ENCODE results near the gene STRA8.

STRA8 gene

GRCh38 chr7:135195156-135195555 lies 38.5 kb upstream of the STRA8 start:
- no peak overlapping the region for H3K4me3 ChIP-seq (ENCODE audit: control insufficient read depth, low read depth, low read length)
- TF ChIP-seq, protein P1, sequence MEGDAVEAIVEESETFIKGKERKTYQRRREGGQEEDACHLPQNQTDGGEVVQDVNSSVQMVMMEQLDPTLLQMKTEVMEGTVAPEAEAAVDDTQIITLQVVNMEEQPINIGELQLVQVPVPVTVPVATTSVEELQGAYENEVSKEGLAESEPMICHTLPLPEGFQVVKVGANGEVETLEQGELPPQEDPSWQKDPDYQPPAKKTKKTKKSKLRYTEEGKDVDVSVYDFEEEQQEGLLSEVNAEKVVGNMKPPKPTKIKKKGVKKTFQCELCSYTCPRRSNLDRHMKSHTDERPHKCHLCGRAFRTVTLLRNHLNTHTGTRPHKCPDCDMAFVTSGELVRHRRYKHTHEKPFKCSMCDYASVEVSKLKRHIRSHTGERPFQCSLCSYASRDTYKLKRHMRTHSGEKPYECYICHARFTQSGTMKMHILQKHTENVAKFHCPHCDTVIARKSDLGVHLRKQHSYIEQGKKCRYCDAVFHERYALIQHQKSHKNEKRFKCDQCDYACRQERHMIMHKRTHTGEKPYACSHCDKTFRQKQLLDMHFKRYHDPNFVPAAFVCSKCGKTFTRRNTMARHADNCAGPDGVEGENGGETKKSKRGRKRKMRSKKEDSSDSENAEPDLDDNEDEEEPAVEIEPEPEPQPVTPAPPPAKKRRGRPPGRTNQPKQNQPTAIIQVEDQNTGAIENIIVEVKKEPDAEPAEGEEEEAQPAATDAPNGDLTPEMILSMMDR (IDR thresholded peaks at IDR 0.05; ENCODE audit: control insufficient read depth, insufficient read depth, low read depth, low read length, missing control alignments) = no peak
- no peak for DNase-seq (ENCODE audit: low read depth)

DNA sequence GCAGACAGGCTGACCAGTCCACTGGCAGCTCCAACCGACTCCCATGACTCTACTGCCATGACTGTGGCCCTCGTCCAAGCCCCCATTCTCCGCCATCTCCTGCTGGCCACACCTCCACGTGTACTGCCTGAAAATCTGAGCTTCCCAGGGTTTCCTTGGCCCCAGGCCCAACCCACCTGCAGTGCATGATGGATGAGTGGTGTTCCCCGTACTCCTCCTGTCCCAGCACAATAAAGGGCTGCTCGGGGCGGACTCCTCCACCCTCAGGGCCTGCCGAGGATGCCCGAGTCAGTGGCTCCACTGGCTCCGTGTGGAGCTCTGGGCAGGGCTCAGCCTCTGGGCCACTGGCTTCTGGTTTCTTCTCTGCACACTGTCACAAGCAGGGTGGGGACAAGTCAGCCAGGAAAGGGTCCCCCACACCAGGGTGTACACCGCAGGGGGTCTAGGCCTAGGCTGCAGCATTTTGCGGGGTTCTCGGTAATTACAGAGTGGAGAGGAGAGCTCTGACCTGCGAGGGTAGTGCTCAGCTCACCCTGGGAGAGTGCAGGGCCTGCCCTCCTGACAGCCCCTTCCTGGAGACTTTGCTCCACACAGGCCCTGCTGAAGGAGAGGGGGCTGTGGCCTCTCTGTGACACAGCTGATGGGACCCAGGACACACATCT lies 37.5 kb upstream of the STRA8 start:
- no peak overlapping the region for H3K4me3 ChIP-seq (ENCODE audit: control insufficient read depth, low read depth, low read length)
- DNase-seq (ENCODE audit: low read depth) = no peak
- TF ChIP-seq, protein P1 (IDR thresholded peaks at IDR 0.05; ENCODE audit: control insufficient read depth, insufficient read depth, low read depth, low read length, missing control alignments) = no peak

- H3K4me3 ChIP-seq (ENCODE audit: control insufficient read depth, low read depth, low read length) = no peak overlapping the region
- TF ChIP-seq, protein P1 (IDR thresholded peaks at IDR 0.05; ENCODE audit: control insufficient read depth, insufficient read depth, low read depth, low read length, missing control alignments) = no peak
- no peak for DNase-seq (ENCODE audit: low read depth)
These were observed 36.3 kb upstream of the STRA8 start for GRCh38 chr7:135197343-135197742.

- TF ChIP-seq, protein P1 (IDR thresholded peaks at IDR 0.05; ENCODE audit: control insufficient read depth, insufficient read depth, low read depth, low read length, missing control alignments) = no peak
- H3K4me3 ChIP-seq (ENCODE audit: control insufficient read depth, low read depth, low read length) = no peak overlapping the region
- peak; percentile 61 for DNase-seq (ENCODE audit: low read depth)
These were observed 35.6 kb upstream of the STRA8 start for GRCh38 chr7:135197906-135198655.

- no peak for DNase-seq (ENCODE audit: low read depth)
- TF ChIP-seq, protein P1 (IDR thresholded peaks at IDR 0.05; ENCODE audit: control insufficient read depth, insufficient read depth, low read depth, low read length, missing control alignments) = no peak
These were observed 34.2 kb upstream of the STRA8 start for GRCh38 chr7:135199439-135199838.

GRCh38 chr7:135200821-135201331 lies 32.8 kb upstream of the STRA8 start:
- H3K4me3 ChIP-seq (ENCODE audit: control insufficient read depth, low read depth, low read length) = no peak overlapping the region
- no peak for DNase-seq (ENCODE audit: low read depth)

More at GRCh38 chr7:135199439-135199838, 34.2 kb upstream of the STRA8 start:
- H3K4me3 ChIP-seq (ENCODE audit: control insufficient read depth, low read depth, low read length) = no peak overlapping the region

More at GRCh38 chr7:135200821-135201331, 32.8 kb upstream of the STRA8 start:
- TF ChIP-seq, protein P1 (IDR thresholded peaks at IDR 0.05; ENCODE audit: control insufficient read depth, insufficient read depth, low read depth, low read length, missing control alignments) = no peak
